ENCODE results near the gene ASH1L.

ASH1L gene

DNA sequence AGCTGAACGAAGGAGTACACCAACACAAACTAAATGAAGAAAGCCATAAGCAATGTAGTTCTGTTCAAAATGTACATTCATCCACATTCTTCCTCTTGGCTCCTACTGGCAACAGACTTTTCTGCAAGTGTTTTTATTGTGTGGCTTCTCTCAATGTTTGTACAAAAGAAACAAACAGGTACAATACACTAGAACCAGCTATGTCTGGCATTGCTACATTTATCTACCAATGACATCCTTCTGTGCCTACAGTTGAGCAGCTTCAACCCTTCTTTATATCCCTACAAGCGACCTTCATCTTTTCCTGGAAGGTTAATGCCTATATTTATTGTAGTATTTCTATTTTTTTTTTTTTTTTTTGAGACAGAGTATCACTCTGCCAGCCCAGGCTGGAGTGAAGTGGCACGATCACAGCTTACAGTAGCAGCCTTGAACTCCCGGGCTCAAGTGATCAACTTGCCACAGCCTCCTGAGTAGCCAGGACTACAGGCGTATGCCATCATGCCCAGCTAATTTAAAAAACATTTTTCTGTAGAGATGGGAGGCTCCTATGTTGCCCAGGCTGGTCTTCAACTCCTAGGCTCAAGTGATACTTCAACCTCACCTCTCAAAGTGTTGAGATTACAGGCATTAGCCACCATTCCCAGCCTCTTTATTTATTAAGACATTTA is 89.3 kb downstream of the ASH1L start:
- no peak overlapping the region for H3K4me2 ChIP-seq (ENCODE audit: low read length)
- no peak overlapping the region for H2BK15ac ChIP-seq (replicated peaks; ENCODE audit: low read depth)
- H3K4me1 ChIP-seq (ENCODE audit: control insufficient read depth, low read depth, low read length) = no peaks in the 10 kb centered on the region
- no peak overlapping the region for H3K9ac ChIP-seq (ENCODE audit: low read length)
- no peak overlapping the region for H3K4ac ChIP-seq (ENCODE audit: low read depth, low read length)
- no peak overlapping the region for H3K4me3 ChIP-seq (ENCODE audit: low read length)
- WGBS (ENCODE audit: extremely low coverage, insufficient coverage, low lambda C conversion rate) = no CpG with 5 or more reads among the region's 5 CpGs
- H3K79me1 ChIP-seq (ENCODE audit: low read length) = no peaks in the 10 kb centered on the region
- no peak for DNase-seq
- no peak overlapping the region for H3K56ac ChIP-seq (ENCODE audit: low read length)
- H3K23ac ChIP-seq (ENCODE audit: low read length) = no peak overlapping the region
- no peaks in the 10 kb centered on the region for H3K27me3 ChIP-seq (ENCODE audit: insufficient read depth, low read length, poor library complexity)
- no peak overlapping the region for H3K18ac ChIP-seq (ENCODE audit: low read length)
- H3K79me2 ChIP-seq (ENCODE audit: control insufficient read depth, insufficient read depth, low read length) = no peaks in the 10 kb centered on the region
- H3K36me3 ChIP-seq (ENCODE audit: control insufficient read depth, insufficient read depth, low read length) = no peaks in the 10 kb centered on the region
- no peak overlapping the region for H2BK5ac ChIP-seq (ENCODE audit: low read length)
- no peak overlapping the region for H4K8ac ChIP-seq (ENCODE audit: low read depth, low read length)
- no peak overlapping the region for H4K5ac ChIP-seq (ENCODE audit: low read length)
- H3K27ac ChIP-seq (ENCODE audit: low read depth, low read length) = no peak overlapping the region
- H2BK120ac ChIP-seq (ENCODE audit: low read depth, low read length) = no peak overlapping the region
- H2AK5ac ChIP-seq (ENCODE audit: low read length) = no peak overlapping the region

DNA sequence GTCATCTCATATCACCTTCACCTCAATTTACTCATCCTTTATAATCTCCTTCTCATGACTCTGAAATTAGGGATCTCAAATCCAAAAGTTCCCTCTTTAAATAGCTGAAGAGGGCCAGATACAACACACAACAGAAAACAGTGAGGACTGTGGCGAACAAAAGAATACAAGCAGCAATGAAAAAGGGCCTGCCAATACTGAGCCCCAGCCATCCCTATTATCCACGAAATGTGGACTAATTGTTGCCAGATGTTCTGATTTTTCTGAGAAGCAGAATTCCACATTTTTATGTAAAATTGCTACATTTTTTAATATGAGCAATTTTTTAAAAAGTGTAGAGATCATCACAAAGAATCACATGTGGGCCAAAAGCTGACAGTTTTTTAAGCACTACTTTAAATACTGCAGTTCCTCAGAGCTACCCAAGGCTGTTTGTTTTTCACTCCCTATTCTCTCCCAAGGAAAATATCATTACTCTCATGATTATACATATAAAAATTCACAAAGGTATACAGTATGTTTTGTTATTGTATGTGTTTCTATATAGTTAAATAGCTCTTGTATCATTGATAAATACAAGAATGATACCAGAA is 90.0 kb downstream of the ASH1L start:
- no peak for DNase-seq
- Histone ChIP-seq H4K8ac (ENCODE audit: low read depth, low read length) (no peak overlapping the region), H2BK15ac (replicated peaks; ENCODE audit: low read depth) (no peak overlapping the region), H3K27ac (ENCODE audit: low read depth, low read length) (no peak overlapping the region), H3K4me3 (ENCODE audit: low read length) (no peak overlapping the region), H3K4ac (ENCODE audit: low read depth, low read length) (no peak overlapping the region), H3K4me1 (ENCODE audit: control insufficient read depth, low read depth, low read length) (no peaks in the 10 kb centered on the region), H2AK5ac (ENCODE audit: low read length) (no peak overlapping the region), H3K4me2 (ENCODE audit: low read length) (no peak overlapping the region), H2BK5ac (ENCODE audit: low read length) (no peak overlapping the region), H3K36me3 (ENCODE audit: control insufficient read depth, insufficient read depth, low read length) (no peaks in the 10 kb centered on the region), H3K23ac (ENCODE audit: low read length) (no peak overlapping the region), H3K18ac (ENCODE audit: low read length) (no peak overlapping the region), H3K79me2 (ENCODE audit: control insufficient read depth, insufficient read depth, low read length) (no peaks in the 10 kb centered on the region), H3K27me3 (ENCODE audit: insufficient read depth, low read length, poor library complexity) (no peaks in the 10 kb centered on the region), H4K5ac (ENCODE audit: low read length) (no peak overlapping the region), H3K79me1 (ENCODE audit: low read length) (no peaks in the 10 kb centered on the region), H3K56ac (ENCODE audit: low read length) (no peak overlapping the region), H2BK120ac (ENCODE audit: low read depth, low read length) (no peak overlapping the region), H3K9ac (ENCODE audit: low read length) (no peak overlapping the region)
- no CpG with 5 or more reads among the region's 2 CpGs for WGBS (ENCODE audit: extremely low coverage, insufficient coverage, low lambda C conversion rate)

DNA sequence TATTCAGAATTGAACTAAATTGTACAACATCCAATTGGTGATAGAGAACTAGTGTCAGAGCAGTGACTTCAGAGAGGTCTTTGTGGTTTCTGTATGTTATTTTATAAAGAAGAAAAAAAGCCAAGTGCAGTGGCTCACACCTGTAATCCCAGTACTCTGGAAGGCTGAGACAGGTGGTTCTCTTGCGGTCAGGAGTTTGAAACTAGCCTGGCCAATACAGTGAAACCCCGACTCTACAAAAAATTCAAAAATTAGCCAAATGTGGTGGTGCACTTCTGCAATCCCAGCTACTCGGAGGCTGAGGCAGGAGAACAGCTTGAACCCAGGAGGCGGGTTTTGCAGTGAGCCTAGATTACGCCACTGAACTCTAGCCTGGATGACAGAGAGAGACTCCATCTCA is 90.7 kb downstream of the ASH1L start:
- Histone ChIP-seq H3K4ac (ENCODE audit: low read depth, low read length) (no peak overlapping the region), H3K9ac (ENCODE audit: low read length) (no peak overlapping the region), H3K18ac (ENCODE audit: low read length) (no peak overlapping the region), H3K79me1 (ENCODE audit: low read length) (no peaks in the 10 kb centered on the region), H4K8ac (ENCODE audit: low read depth, low read length) (no peak overlapping the region), H3K27ac (ENCODE audit: low read depth, low read length) (no peak overlapping the region), H3K56ac (ENCODE audit: low read length) (no peak overlapping the region), H3K4me3 (ENCODE audit: low read length) (no peak overlapping the region), H2BK5ac (ENCODE audit: low read length) (no peak overlapping the region), H2BK120ac (ENCODE audit: low read depth, low read length) (no peak overlapping the region), H3K27me3 (ENCODE audit: insufficient read depth, low read length, poor library complexity) (no peaks in the 10 kb centered on the region), H2AK5ac (ENCODE audit: low read length) (no peak overlapping the region), H3K79me2 (ENCODE audit: control insufficient read depth, insufficient read depth, low read length) (no peaks in the 10 kb centered on the region), H3K23ac (ENCODE audit: low read length) (no peak overlapping the region), H3K4me2 (ENCODE audit: low read length) (no peak overlapping the region), H3K4me1 (ENCODE audit: control insufficient read depth, low read depth, low read length) (no peaks in the 10 kb centered on the region), H2BK15ac (replicated peaks; ENCODE audit: low read depth) (no peak overlapping the region), H4K5ac (ENCODE audit: low read length) (no peak overlapping the region), H3K36me3 (ENCODE audit: control insufficient read depth, insufficient read depth, low read length) (no peaks in the 10 kb centered on the region)
- DNase-seq = no peak
- no CpG with 5 or more reads among the region's 5 CpGs for WGBS (ENCODE audit: extremely low coverage, insufficient coverage, low lambda C conversion rate)

DNA sequence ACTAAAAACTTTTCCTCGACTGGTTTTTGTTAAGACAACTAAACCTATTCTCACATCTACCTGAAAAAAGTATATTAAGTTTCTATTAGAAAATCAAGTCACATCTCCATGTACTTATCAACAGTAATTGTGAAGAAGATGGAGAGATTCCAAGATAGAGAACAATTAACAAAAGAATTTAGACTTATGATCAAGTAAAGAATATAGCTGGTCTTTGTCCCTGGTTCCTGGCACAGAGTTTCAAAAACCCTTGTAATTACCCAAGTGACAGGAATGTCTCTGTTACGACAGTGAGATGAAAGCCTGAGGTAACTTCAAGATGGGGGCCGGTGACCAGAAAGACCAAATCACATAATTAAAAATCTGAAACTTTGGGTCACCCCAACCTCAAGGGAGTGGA is 91.6 kb downstream of the ASH1L start:
- Histone ChIP-seq H3K56ac (ENCODE audit: low read length) (no peak overlapping the region), H3K36me3 (ENCODE audit: control insufficient read depth, insufficient read depth, low read length) (no peaks in the 10 kb centered on the region), H2BK5ac (ENCODE audit: low read length) (no peak overlapping the region), H3K27me3 (ENCODE audit: insufficient read depth, low read length, poor library complexity) (no peaks in the 10 kb centered on the region), H2BK120ac (ENCODE audit: low read depth, low read length) (no peak overlapping the region), H3K79me2 (ENCODE audit: control insufficient read depth, insufficient read depth, low read length) (no peaks in the 10 kb centered on the region), H4K8ac (ENCODE audit: low read depth, low read length) (no peak overlapping the region), H3K18ac (ENCODE audit: low read length) (no peak overlapping the region), H3K4me2 (ENCODE audit: low read length) (no peak overlapping the region), H3K79me1 (ENCODE audit: low read length) (no peaks in the 10 kb centered on the region), H3K4me3 (ENCODE audit: low read length) (no peak overlapping the region), H3K23ac (ENCODE audit: low read length) (no peak overlapping the region), H4K5ac (ENCODE audit: low read length) (no peak overlapping the region), H2BK15ac (replicated peaks; ENCODE audit: low read depth) (no peak overlapping the region), H3K27ac (ENCODE audit: low read depth, low read length) (no peak overlapping the region), H3K9ac (ENCODE audit: low read length) (no peak overlapping the region), H3K4me1 (ENCODE audit: control insufficient read depth, low read depth, low read length) (no peaks in the 10 kb centered on the region), H3K4ac (ENCODE audit: low read depth, low read length) (no peak overlapping the region), H2AK5ac (ENCODE audit: low read length) (no peak overlapping the region)
- no peak for DNase-seq
- 100% methylated on average over 1 of the region's 3 CpGs for WGBS (ENCODE audit: extremely low coverage, insufficient coverage, low lambda C conversion rate)

DNA sequence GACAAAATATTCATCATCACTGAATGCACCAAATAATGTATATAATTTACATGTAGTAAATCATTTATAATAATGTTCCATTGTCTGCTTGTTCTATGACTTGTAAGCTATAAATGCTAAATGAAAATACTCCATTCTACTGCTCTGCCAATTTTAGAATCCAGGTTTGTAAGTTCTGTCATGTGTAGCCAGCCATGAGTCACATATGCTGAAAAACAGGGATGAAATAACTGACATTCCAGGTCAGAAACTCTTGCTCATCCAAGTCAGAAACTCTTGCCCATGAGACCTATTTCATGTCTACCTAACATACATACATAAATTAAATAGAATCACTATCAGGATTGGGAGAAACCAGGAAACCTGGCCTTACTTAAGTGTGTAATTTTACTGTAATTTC is 95.6 kb downstream of the ASH1L start:
- H4K8ac ChIP-seq (ENCODE audit: low read depth, low read length) = no peak overlapping the region
- H3K18ac ChIP-seq (ENCODE audit: low read length) = no peak overlapping the region
- H2AK5ac ChIP-seq (ENCODE audit: low read length) = no peak overlapping the region
- no peak overlapping the region for H3K23ac ChIP-seq (ENCODE audit: low read length)
- H2BK120ac ChIP-seq (ENCODE audit: low read depth, low read length) = no peak overlapping the region
- no peaks in the 10 kb centered on the region for H3K36me3 ChIP-seq (ENCODE audit: control insufficient read depth, insufficient read depth, low read length)
- no peak overlapping the region for H2BK5ac ChIP-seq (ENCODE audit: low read length)
- no peaks in the 10 kb centered on the region for H3K4me1 ChIP-seq (ENCODE audit: control insufficient read depth, low read depth, low read length)
- H3K27ac ChIP-seq (ENCODE audit: low read depth, low read length) = no peak overlapping the region
- H3K79me1 ChIP-seq (ENCODE audit: low read length) = peaks cover 2% of the 10 kb centered on the region
- no peaks in the 10 kb centered on the region for H3K27me3 ChIP-seq (ENCODE audit: insufficient read depth, low read length, poor library complexity)
- H3K9ac ChIP-seq (ENCODE audit: low read length) = no peak overlapping the region
- H3K4ac ChIP-seq (ENCODE audit: low read depth, low read length) = no peak overlapping the region
- H3K79me2 ChIP-seq (ENCODE audit: control insufficient read depth, insufficient read depth, low read length) = no peaks in the 10 kb centered on the region
- no peak overlapping the region for H2BK15ac ChIP-seq (replicated peaks; ENCODE audit: low read depth)
- no peak overlapping the region for H4K5ac ChIP-seq (ENCODE audit: low read length)
- no peak overlapping the region for H3K56ac ChIP-seq (ENCODE audit: low read length)
- DNase-seq = peak; percentile 29
- no peak overlapping the region for H3K4me3 ChIP-seq (ENCODE audit: low read length)
- H3K4me2 ChIP-seq (ENCODE audit: low read length) = no peak overlapping the region

DNA sequence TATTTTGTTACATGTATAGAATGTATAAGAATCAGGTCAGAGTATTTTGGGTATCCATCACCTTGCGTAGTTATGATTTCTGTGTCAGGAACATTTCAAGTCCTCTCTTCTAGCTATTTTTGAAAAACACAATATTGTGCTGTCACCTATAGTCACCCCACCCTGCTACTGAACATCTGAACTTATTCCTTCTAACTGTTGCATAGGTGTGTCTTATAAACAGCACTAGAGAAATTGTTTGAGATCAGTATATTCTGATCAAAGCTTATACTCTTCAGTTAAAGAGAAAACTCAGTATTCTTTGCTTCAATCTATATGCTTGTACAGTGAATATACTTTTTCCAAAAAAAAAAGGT is 96.0 kb downstream of the ASH1L start:
- Histone ChIP-seq H3K79me2 (ENCODE audit: control insufficient read depth, insufficient read depth, low read length) (no peaks in the 10 kb centered on the region), H3K18ac (ENCODE audit: low read length) (no peak overlapping the region), H3K4ac (ENCODE audit: low read depth, low read length) (no peak overlapping the region), H3K36me3 (ENCODE audit: control insufficient read depth, insufficient read depth, low read length) (no peaks in the 10 kb centered on the region), H3K79me1 (ENCODE audit: low read length) (peaks cover 2% of the 10 kb centered on the region), H3K27me3 (ENCODE audit: insufficient read depth, low read length, poor library complexity) (no peaks in the 10 kb centered on the region), H2AK5ac (ENCODE audit: low read length) (no peak overlapping the region), H2BK15ac (replicated peaks; ENCODE audit: low read depth) (no peak overlapping the region), H3K27ac (ENCODE audit: low read depth, low read length) (no peak overlapping the region), H2BK5ac (ENCODE audit: low read length) (no peak overlapping the region), H3K23ac (ENCODE audit: low read length) (no peak overlapping the region), H3K9ac (ENCODE audit: low read length) (no peak overlapping the region), H4K5ac (ENCODE audit: low read length) (no peak overlapping the region), H2BK120ac (ENCODE audit: low read depth, low read length) (no peak overlapping the region), H3K4me2 (ENCODE audit: low read length) (no peak overlapping the region), H3K4me1 (ENCODE audit: control insufficient read depth, low read depth, low read length) (no peaks in the 10 kb centered on the region), H4K8ac (ENCODE audit: low read depth, low read length) (no peak overlapping the region), H3K4me3 (ENCODE audit: low read length) (no peak overlapping the region), H3K56ac (ENCODE audit: low read length) (no peak overlapping the region)
- no peak for DNase-seq
- WGBS (ENCODE audit: extremely low coverage, insufficient coverage, low lambda C conversion rate) = no CpG with 5 or more reads among the region's 1 CpG

Measured in mesendoderm (in vitro differentiated cells).